ENCODE results near the gene ZNF700. TPM values are rescaled to one million over a fixed set of nuclear protein-coding genes. Genes with fewer than 3 reads are reported as not detected.
"Not testable (repeated sequence)": the region's sequence is repeated elsewhere in the genome, so short reads cannot be mapped to it uniquely, and the experiment has no call there.

Gene ZNF700
- total RNA-seq, 4 donors from 2014 or later: 14.9 to 18.6 (median 17.7) TPM

DNA sequence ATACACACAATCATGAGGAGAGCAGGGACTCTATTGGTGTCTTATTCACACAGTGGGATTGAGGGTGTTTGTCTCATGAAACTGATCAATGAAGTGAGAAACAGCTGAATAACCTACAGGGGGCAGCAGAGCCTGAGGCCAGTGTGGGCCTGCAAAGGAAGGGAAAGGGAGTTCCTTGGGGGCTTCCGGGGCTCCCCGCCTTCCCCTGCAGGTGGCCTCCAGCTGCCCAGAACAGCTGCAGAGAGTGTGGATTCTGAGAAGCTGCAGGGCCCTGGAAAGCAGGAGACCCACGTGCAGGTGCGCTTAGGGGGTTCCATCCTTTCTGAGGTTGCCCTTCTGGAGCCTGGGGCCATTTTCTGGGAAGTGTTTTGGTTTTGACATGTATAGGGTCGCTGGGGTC is 60.1 kb downstream of the ZNF700 start:
- no peak overlapping the region for H3K27ac ChIP-seq
- H3K4me3 ChIP-seq: no peak overlapping the region
- H3K36me3 ChIP-seq: peaks cover 0 to 2% (median 0%) of the 10 kb centered on the region in 3 donors
- peaks cover 0 to 7% (median 2%) of the 10 kb centered on the region in 4 donors for H3K4me1 ChIP-seq
- TF ChIP-seq POLR2A (IDR thresholded peaks at IDR 0.05): no peak
- TF ChIP-seq EP300 (IDR thresholded peaks at IDR 0.05): no peak
- TF ChIP-seq, protein P1, sequence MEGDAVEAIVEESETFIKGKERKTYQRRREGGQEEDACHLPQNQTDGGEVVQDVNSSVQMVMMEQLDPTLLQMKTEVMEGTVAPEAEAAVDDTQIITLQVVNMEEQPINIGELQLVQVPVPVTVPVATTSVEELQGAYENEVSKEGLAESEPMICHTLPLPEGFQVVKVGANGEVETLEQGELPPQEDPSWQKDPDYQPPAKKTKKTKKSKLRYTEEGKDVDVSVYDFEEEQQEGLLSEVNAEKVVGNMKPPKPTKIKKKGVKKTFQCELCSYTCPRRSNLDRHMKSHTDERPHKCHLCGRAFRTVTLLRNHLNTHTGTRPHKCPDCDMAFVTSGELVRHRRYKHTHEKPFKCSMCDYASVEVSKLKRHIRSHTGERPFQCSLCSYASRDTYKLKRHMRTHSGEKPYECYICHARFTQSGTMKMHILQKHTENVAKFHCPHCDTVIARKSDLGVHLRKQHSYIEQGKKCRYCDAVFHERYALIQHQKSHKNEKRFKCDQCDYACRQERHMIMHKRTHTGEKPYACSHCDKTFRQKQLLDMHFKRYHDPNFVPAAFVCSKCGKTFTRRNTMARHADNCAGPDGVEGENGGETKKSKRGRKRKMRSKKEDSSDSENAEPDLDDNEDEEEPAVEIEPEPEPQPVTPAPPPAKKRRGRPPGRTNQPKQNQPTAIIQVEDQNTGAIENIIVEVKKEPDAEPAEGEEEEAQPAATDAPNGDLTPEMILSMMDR (IDR thresholded peaks at IDR 0.05): no peak
- DNase-seq (ENCODE audit: low spot score in 2 of 2): no peak
- no peaks in the 10 kb centered on the region for H3K27me3 ChIP-seq
- WGBS, 2 donors: 25 to 32% methylated on average over 5 of the region's 5 CpGs
- H3K9me3 ChIP-seq: peaks cover 4 to 29% (median 12%) of the 10 kb centered on the region in 4 donors

DNA sequence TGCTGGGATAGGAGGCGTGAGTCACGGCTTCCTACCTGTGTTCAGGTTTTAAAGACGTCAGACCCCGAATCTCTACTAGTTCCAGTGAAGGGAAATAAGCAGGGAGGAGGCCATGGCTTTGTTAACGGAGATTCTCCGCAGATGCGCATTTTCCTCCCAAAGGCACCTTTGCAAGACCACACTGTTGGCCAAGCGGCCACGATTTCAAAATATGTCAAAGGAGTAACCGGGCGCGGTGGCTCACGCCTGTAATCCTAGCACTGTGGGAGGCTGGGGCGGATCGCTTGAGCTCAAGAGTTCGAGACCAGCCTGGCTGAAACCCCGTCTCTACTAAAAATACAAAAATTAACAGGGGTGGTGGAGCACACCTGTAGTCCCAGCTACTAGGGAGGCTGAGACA is 61.8 kb downstream of the ZNF700 start:
- Histone ChIP-seq H3K27me3 (no peaks in the 10 kb centered on the region), H3K4me3 (no peak overlapping the region), H3K36me3 (no peaks in the 10 kb centered on the region), H3K4me1 (peaks cover 0 to 7% (median 2%) of the 10 kb centered on the region in 4 donors), H3K9me3 (peaks cover 0 to 12% (median 1%) of the 10 kb centered on the region in 4 donors), H3K27ac (no peak overlapping the region)
- no peak for TF ChIP-seq POLR2A (IDR thresholded peaks at IDR 0.05)
- TF ChIP-seq EP300 (IDR thresholded peaks at IDR 0.05): no peak
- TF ChIP-seq, protein P1 (IDR thresholded peaks at IDR 0.05): no peak
- DNase-seq (ENCODE audit: low spot score in 2 of 2): no peak
- WGBS, 2 donors: 91 to 95% methylated on average over 17 of the region's 17 CpGs

DNA sequence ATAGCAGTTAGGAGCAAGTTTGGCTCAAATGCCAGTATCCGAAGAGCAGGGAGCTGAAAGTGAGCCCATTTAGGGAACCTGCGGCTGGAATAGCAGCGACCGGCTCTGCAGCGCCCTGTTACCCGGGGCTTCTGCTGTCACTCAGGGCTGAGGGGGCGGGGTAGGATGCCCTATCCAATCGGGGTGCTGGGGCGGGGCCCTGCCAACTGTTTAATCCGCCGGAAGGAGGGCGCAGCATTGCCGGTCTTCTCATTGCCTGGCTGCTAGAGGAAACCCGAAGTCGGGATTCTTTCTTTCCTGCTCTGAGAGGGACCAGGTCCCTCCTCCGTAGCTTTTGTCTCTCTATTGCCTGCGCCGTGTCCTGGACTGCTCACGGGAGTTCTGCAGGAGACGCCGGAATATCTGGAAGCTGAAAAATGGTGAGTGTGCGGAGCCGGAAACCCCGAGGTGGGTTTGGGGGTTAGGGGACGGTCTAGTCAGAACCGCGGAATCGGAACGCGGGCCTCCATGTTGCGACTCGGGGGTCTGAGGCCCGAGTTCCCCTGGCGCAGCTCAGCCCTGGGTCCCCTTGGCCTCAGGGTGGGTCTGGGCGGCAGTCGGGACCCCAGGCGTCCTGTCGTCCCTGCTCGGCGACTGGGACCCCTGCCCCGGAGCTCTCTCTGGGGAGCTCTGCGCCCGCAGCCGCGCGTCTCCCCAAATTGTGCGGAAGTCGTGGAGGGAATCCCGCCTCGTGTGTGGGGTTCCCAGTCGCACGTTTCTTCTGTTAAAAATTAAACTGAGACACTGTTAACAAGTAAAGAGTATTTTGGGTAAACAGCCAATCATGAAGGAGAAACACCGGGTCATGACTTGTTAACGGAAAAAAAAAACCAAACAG is 62.7 kb downstream of the ZNF700 start:
- TF ChIP-seq EP300 (IDR thresholded peaks at IDR 0.05): peak; percentile 27 to 90
- TF ChIP-seq, protein P1 (IDR thresholded peaks at IDR 0.05): no peak
- peak; percentile 28 to 70 for TF ChIP-seq POLR2A (IDR thresholded peaks at IDR 0.05)
- Histone ChIP-seq H3K27ac (peak overlapping the region; percentile 28 to 80 (median 75)), H3K27me3 (no peaks in the 10 kb centered on the region), H3K4me1 (peaks cover 0 to 7% (median 2%) of the 10 kb centered on the region in 4 donors), H3K36me3 (no peaks in the 10 kb centered on the region), H3K9me3 (peaks cover 0 to 3% (median 0%) of the 10 kb centered on the region in 4 donors), H3K4me3 (peak overlapping the region; percentile 57 to 79 (median 70))
- WGBS, 2 donors: 0 to 1% methylated on average over 36 to 47 of the region's 54 CpGs
- DNase-seq (ENCODE audit: low spot score in 2 of 2): peak; percentile 92 to 96

DNA sequence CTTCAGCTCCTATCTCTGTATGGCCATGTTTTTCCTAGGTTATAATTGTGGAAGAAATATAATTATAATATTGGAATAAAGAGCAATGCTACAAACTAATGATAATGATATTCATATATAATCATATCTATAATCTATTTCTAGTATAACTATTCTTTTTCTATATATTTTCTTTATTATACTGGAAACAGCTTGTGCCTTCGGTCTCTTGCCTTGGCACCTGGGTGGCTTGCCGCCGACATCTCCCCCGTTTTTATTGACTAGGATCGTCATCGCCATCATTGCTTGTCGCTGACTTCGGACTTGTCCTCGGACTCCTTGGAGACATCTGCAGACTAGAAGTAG is 64.2 kb downstream of the ZNF700 start:
- Histone ChIP-seq H3K27me3 (no peaks in the 10 kb centered on the region), H3K27ac (no peak overlapping the region), H3K4me1 (peaks cover 0 to 7% (median 2%) of the 10 kb centered on the region in 4 donors), H3K9me3 (no peaks in the 10 kb centered on the region), H3K4me3 (peak overlapping the region in 2 of 4 donors; percentile 64 to 75), H3K36me3 (no peaks in the 10 kb centered on the region)
- WGBS, 2 donors: 72 to 80% methylated on average over 9 of the region's 9 CpGs
- TF ChIP-seq EP300 (IDR thresholded peaks at IDR 0.05) (no peak), POLR2A (IDR thresholded peaks at IDR 0.05) (no peak)
- TF ChIP-seq, protein P1 (IDR thresholded peaks at IDR 0.05): no peak
- DNase-seq (ENCODE audit: low spot score in 2 of 2): no peak

DNA sequence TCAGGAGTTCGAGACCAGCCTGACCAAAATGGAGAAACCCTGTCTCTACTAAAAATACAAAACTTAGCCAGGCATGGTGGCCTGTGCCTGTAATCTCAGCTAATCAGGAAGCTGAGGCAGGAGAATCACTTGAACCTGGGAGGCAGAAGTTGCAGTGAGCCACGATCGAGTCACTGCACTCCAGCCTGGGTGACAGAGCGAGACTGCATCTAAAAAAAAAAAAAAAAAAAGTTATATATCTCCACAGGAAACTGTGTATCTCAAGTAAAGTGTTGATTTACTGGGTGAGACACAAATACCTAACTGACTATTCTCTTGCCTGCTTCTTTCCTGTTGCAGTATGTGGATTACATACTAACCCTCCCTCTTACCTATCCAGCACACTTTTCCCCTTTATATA is 67.0 kb downstream of the ZNF700 start:
- WGBS, 2 donors: 86 to 87% methylated on average over 4 of the region's 4 CpGs
- not testable (repeated sequence) for H3K27ac ChIP-seq; H3K27me3 ChIP-seq; DNase-seq (ENCODE audit: low spot score in 2 of 2); H3K9me3 ChIP-seq; H3K4me3 ChIP-seq; H3K36me3 ChIP-seq; H3K4me1 ChIP-seq

All from tibial nerve (tissue), 4 donors.